GM12878 (cell line): ENCODE measurements around the gene IGFBP1. TPM values are rescaled to one million over a fixed set of nuclear protein-coding genes. Genes with fewer than 3 reads are reported as not detected.

Experiments
- ATAC-seq: fragments of 200-7000 bp; cut with Tn5 transposase; 3 replicates; pipeline ENCODE4 v1.9.1; 2020; ENCODE audit warnings: mild to moderate bottlenecking, moderate library complexity
- BruUV-seq: library from RNA; stranded (reverse); fragments of 400-500 nt; replicated peaks from 2 replicates; lab custom pipeline; 2021; lab: Mats Ljungman, UMichigan
- CTCF ChIA-PET: fragments of 300-600 bp; sonication (Branson Sonifier 250); formaldehyde crosslinking; extraction: SDS; loops from one replicate; lab custom pipeline; 2021; ENCODE audit warnings: inconsistent platforms; lab: Yijun Ruan, JAX
- POLR2A ChIA-PET: fragments of 350-600 bp; formaldehyde crosslinking; extraction: SDS; loops from one replicate; lab custom pipeline; 2021; ENCODE audit warnings: inconsistent platforms; lab: Charles Lee
- RAD21 ChIA-PET: fragments of 300-600 bp; sonication (Branson Sonifier 250); formaldehyde crosslinking; loops from one replicate; lab custom pipeline; 2023; ENCODE audit warnings: antibody characterized with exemption; ENCODE audit not compliant: unreplicated experiment; lab: Charles Lee
- SMC1A ChIA-PET: fragments of 300-600 bp; sonication (Branson Sonifier 250); formaldehyde crosslinking; loops from one replicate; lab custom pipeline; 2023; ENCODE audit not compliant: unreplicated experiment, uncharacterized antibody; lab: Charles Lee
- DNase-seq: peaks from one replicate; pipeline ENCODE4 v3.0.0-alpha.2; 2011; ENCODE audit warnings: low read depth, low spot score
- FAIRE-seq: peaks from 3 replicates; lab custom pipeline; 2011; peaks lifted over from hg19 to GRCh38; lab: Jason Lieb, UNC
- H2AFZ ChIP-seq: 2 replicates; pipeline ENCODE4 v1.6.0; 2011; ENCODE audit warnings: low read depth, low read length, control low read depth; ENCODE audit not compliant: control insufficient read depth
- H3K27ac ChIP-seq: 2 replicates; pipeline ENCODE4 v1.5.1; 2011; ENCODE audit warnings: control low read depth; ENCODE audit not compliant: control insufficient read depth, insufficient read depth
- H3K27me3 ChIP-seq, 2 experiments: replicated peaks in 1 of 2; 2 replicates each; pipeline versions ENCODE4 v1.6.0 to v1.6.1; 2011; ENCODE audit warnings: low read length in 1 of 2; ENCODE audit not compliant: control insufficient read depth in 2 of 2, insufficient read depth in 2 of 2
- H3K36me3 ChIP-seq, 2 experiments: 2 replicates each; pipeline ENCODE4 v1.5.1; 2011; ENCODE audit warnings: low read length in 1 of 2; ENCODE audit not compliant: control insufficient read depth in 2 of 2, insufficient read depth in 2 of 2
- H3K4me1 ChIP-seq: 2 replicates; pipeline ENCODE4 v1.6.1; 2011; ENCODE audit warnings: mild to moderate bottlenecking, low read length, moderate library complexity, mixed read lengths; ENCODE audit not compliant: control insufficient read depth, insufficient read depth
- H3K4me2 ChIP-seq: 2 replicates; pipeline ENCODE4 v1.6.0; 2011; ENCODE audit warnings: control low read depth; ENCODE audit not compliant: control insufficient read depth, insufficient read depth
- H3K4me3 ChIP-seq: fragments of 200-600 bp; sonication (generic); 2 replicates; pipeline ENCODE4 v1.5.1; 2016
- H3K79me2 ChIP-seq: 2 replicates; pipeline ENCODE4 v1.6.0; 2011; ENCODE audit warnings: low read length; ENCODE audit not compliant: control insufficient read depth, insufficient read depth
- H3K9ac ChIP-seq: 2 replicates; pipeline ENCODE4 v1.8.0; 2011; ENCODE audit warnings: low read length, control low read depth, mixed read lengths; ENCODE audit not compliant: control insufficient read depth, insufficient read depth
- H3K9me3 ChIP-seq: replicated peaks from 3 replicates; pipeline ENCODE4 v1.5.1; 2011; ENCODE audit warnings: mild to moderate bottlenecking, low read length; ENCODE audit not compliant: control insufficient read depth, insufficient read depth
- H4K20me1 ChIP-seq: 2 replicates; pipeline ENCODE4 v1.6.0; 2011; ENCODE audit not compliant: control insufficient read depth, insufficient read depth
- ATF3 ChIP-seq: IDR thresholded peaks from 2 replicates; pipeline ENCODE4 v1.6.1; 2011; ENCODE audit warnings: low read depth, mild to moderate bottlenecking, low read length, moderate library complexity, borderline replicate concordance; ENCODE audit errors: extremely low read depth
- ATF7 ChIP-seq: fragments of 450-650 bp; IDR thresholded peaks from 2 replicates; pipeline ENCODE4 v1.6.1; 2016; ENCODE audit warnings: low read depth, mild to moderate bottlenecking
- BHLHE40 ChIP-seq, 2 experiments: fragments of 450-650 bp in 1 of 2; IDR thresholded peaks; 2 replicates each; pipeline ENCODE4 v1.6.1; 2011 to 2017; ENCODE audit warnings: low read depth in 2 of 2, borderline replicate concordance in 1 of 2, improper control_type of control experiment in 1 of 2, low read length in 1 of 2, mild to moderate bottlenecking in 1 of 2
- DPF2 ChIP-seq: fragments of 450-650 bp; IDR thresholded peaks from 2 replicates; pipeline ENCODE4 v1.6.1; 2017; ENCODE audit warnings: mild to moderate bottlenecking
- HSF1 ChIP-seq: fragments of 150-350 bp; IDR thresholded peaks from 2 replicates; pipeline ENCODE4 v1.6.1; 2014; ENCODE audit warnings: mild to moderate bottlenecking, low read depth, low read length
- IKZF1 ChIP-seq: fragments of 450-650 bp; conservative IDR thresholded peaks from 2 replicates; pipeline ENCODE4 v1.6.1; 2017; ENCODE audit warnings: antibody characterized with exemption, mild to moderate bottlenecking
- IRF3 ChIP-seq: fragments of 450-650 bp; IDR thresholded peaks from 2 replicates; pipeline ENCODE4 v1.6.1; 2014; ENCODE audit warnings: mild to moderate bottlenecking
- IRF4 ChIP-seq: IDR thresholded peaks from 2 replicates; pipeline ENCODE4 v1.6.1; 2011; ENCODE audit warnings: low read depth, low read length
- KLF5 ChIP-seq: fragments of 450-650 bp; IDR thresholded peaks from 2 replicates; pipeline ENCODE4 v1.6.1; 2014; ENCODE audit warnings: mild to moderate bottlenecking; ENCODE audit not compliant: partially characterized antibody
- MYB ChIP-seq: fragments of 150-350 bp; IDR thresholded peaks from 2 replicates; pipeline ENCODE4 v1.6.1; 2014; ENCODE audit warnings: mild to moderate bottlenecking, low read depth, low read length, borderline replicate concordance
- MYC ChIP-seq: IDR thresholded peaks from 2 replicates; pipeline ENCODE4 v1.6.1; 2011; ENCODE audit warnings: mild to moderate bottlenecking, low read length, moderate library complexity, inconsistent platforms; ENCODE audit not compliant: insufficient read depth, insufficient replicate concordance, insufficient read length, severe bottlenecking
- NKRF ChIP-seq: fragments of 450-650 bp; conservative IDR thresholded peaks from 2 replicates; pipeline ENCODE4 v1.6.1; 2017; ENCODE audit warnings: mild to moderate bottlenecking, moderate library complexity
- NRF1 ChIP-seq: conservative IDR thresholded peaks from 2 replicates; pipeline ENCODE4 v1.6.1; 2011; ENCODE audit warnings: mild to moderate bottlenecking, low read depth, low read length, improper control_type of control experiment
- POLR2A ChIP-seq: IDR thresholded peaks from 2 replicates; pipeline ENCODE4 v1.6.1; 2011; ENCODE audit warnings: low read depth, mild to moderate bottlenecking, low read length
- POLR2AphosphoS5 ChIP-seq: IDR thresholded peaks from 2 replicates; pipeline ENCODE4 v1.6.1; 2011; ENCODE audit warnings: mild to moderate bottlenecking, low read length, inconsistent platforms
- SMARCA5 ChIP-seq: fragments of 450-650 bp; IDR thresholded peaks from 2 replicates; pipeline ENCODE4 v1.6.1; 2017; ENCODE audit warnings: mild to moderate bottlenecking
- SUZ12 ChIP-seq: fragments of 200-600 bp; sonication (generic); IDR thresholded peaks from one replicate; pipeline ENCODE4 v1.6.1; 2018; ENCODE audit warnings: antibody characterized with exemption, mild to moderate bottlenecking; ENCODE audit not compliant: unreplicated experiment
- TCF12 ChIP-seq: IDR thresholded peaks from 2 replicates; pipeline ENCODE4 v1.6.1; 2011; ENCODE audit warnings: low read depth, mild to moderate bottlenecking, low read length
- YY1 ChIP-seq: IDR thresholded peaks from 2 replicates; pipeline ENCODE4 v1.6.1; 2011; ENCODE audit warnings: low read depth, mild to moderate bottlenecking, low read length
- WGBS: methylation state at CpG from one replicate; pipeline ENCODE4 v1.1.6; 2016; ENCODE audit warnings: low lambda C conversion rate; ENCODE audit not compliant: insufficient replicate concordance, insufficient coverage; ENCODE audit errors: missing lambda C conversion rate; 5-methylcytosine and 5-hydroxymethylcytosine counted together
- in situ Hi-C: fragments of 300-500 bp; cut with MboI; formaldehyde crosslinking; loops from 9 replicates; pipeline ENCODE4 v1.14.3; 2018; ENCODE audit warnings: mixed read lengths
- intact Hi-C: fragments of 100-400 bp; cut with micrococcal nuclease; formaldehyde crosslinking; loops from one replicate; pipeline ENCODE4 v1.14.2; 2022; ENCODE audit not compliant: unreplicated experiment
- polyA plus RNA-seq, 11 experiments: library from polyadenylated mRNA; depleted of rRNA in 4 of 11; unstranded in 6 of 11; stranded (reverse) in 5 of 11; fragments of >200 nt; fragmentation: Nextera tagmentation in 4 of 11; fragmentation: Illumina TruSeq in 1 of 11; extraction: Ambion mirVana in 4 of 11; extraction: Trizol in 1 of 11; gene quantifications; 1 replicate in 1 of 11; 2 replicates in 10 of 11; pipeline versions ENCODE4 v1.2.1 to v1.2.3, GENCODE V29; 2011 to 2016; ENCODE audit warnings: inconsistent platforms in 2 of 11, missing spikeins in 2 of 11, low read depth in 1 of 11
- total RNA-seq, 4 experiments: library from RNA; depleted of rRNA in 3 of 4; stranded (reverse); fragments of >200 nt in 3 of 4; fragmentation: Illumina TruSeq in 1 of 4; extraction: Trizol in 1 of 4; gene quantifications; 2 replicates each; pipeline versions ENCODE4 v1.2.1 to v1.2.3, GENCODE V29; 2013 to 2021

The IGFBP1 gene
- total and polyA plus RNA-seq, 10 of the 15 experiments (the other 5 are each of a cell fraction or from before 2014, with no cell fraction given) = 0.13 TPM; not detected in 9

GRCh38 chr7:45920502-45921380, 32.5 kb downstream of the IGFBP1 start, which contains the start of gene IGFBP3:
IGFBP3 (minus strand) TSS chr7:45921272; CDS start chr7:45921140, 132 bp downstream.
- H4K20me1 ChIP-seq = peaks cover 2% of the 10 kb centered on the region; the same call in 1 of the 2 replicates
- WGBS = 10% methylated on average over 65 of the region's 111 CpGs
- intact Hi-C loops = loop anchor here (5.0 to 10.0 kb wide), 4 partner anchors 137 to 744 kb away; no protein-coding TSS in a partner anchor
- ChIA-PET POLR2A (no interaction called here), RAD21 (interaction anchor here (1.1 to 4.5 kb wide), 6 partner anchors 213 to 430 kb away, joined by 3 to 97 read pairs (median 26); no protein-coding TSS in a partner anchor), SMC1A (interaction anchor here (0.6 to 6.4 kb wide), 4 partner anchors 192 to 726 kb away, joined by 3 to 130 read pairs (median 29); no protein-coding TSS in a partner anchor), CTCF (interaction anchor here (1.0 to 9.6 kb wide), 11 partner anchors 14 to 1167 kb away, joined by 3 to 91 read pairs (median 8); no protein-coding TSS in a partner anchor)
- H3K4me3 ChIP-seq = no peak within 1 kb of the TSS
- H3K9me3 ChIP-seq = no peaks in the 10 kb centered on the region
- no peak within 1 kb of the TSS for H2AFZ ChIP-seq
- ATAC-seq (peak; percentile 15), DNase-seq (no peak), FAIRE-seq (no peak)
- peaks cover 2 to 3% of the 10 kb centered on the region in 2 experiments; a peak in 3 of 4 replicates for H3K27me3 ChIP-seq
- BruUV-seq = no TSS peak
- in situ Hi-C loops = no loop called here
- H3K27ac ChIP-seq = no peak within 1 kb of the TSS
- H3K9ac ChIP-seq = no peak within 1 kb of the TSS
- no peaks in the 10 kb centered on the region for H3K79me2 ChIP-seq
- H3K36me3 ChIP-seq = no peaks in the 10 kb centered on the region
- H3K4me2 ChIP-seq = no peak within 1 kb of the TSS
- H3K4me1 ChIP-seq = no peaks in the 10 kb centered on the region
- TF ChIP-seq POLR2AphosphoS5 = no peak
- peak in 1 of 2 experiments; percentile 60; a peak in 1 of 4 replicates for TF ChIP-seq BHLHE40 (IDR thresholded peaks at IDR 0.05; ENCODE audit: borderline replicate concordance in 1 of 2, low read depth in 2 of 2, low read length in 1 of 2)
- peak; percentile 66 for TF ChIP-seq IKZF1
- no peak for TF ChIP-seq HSF1
- no peak for TF ChIP-seq NRF1
- TF ChIP-seq ATF3 = no peak
- TF ChIP-seq KLF5 = no peak
- TF ChIP-seq NKRF = no peak; the same call in 1 of the 2 replicates
- TF ChIP-seq ATF7 = no peak
- TF ChIP-seq IRF3 = no peak
- no peak for TF ChIP-seq TCF12
- TF ChIP-seq DPF2 = peak; percentile 56; the same call in 1 of the 2 replicates
- TF ChIP-seq SMARCA5 = no peak
- no peak for TF ChIP-seq MYB
- TF ChIP-seq SUZ12 = peak; percentile 19
- no peak for TF ChIP-seq MYC
- TF ChIP-seq POLR2A = no peak
- no peak for TF ChIP-seq IRF4
- TF ChIP-seq YY1 = no peak
